IMR-90 (cell line): ENCODE data around the gene CAMKMT. TPM values are rescaled to one million over a fixed set of nuclear protein-coding genes. Genes with fewer than 3 reads are reported as not detected.

ENCODE experiments used
- ATAC-seq: fragments of 200-7000 bp; cut with Tn5 transposase; 2 replicates; pipeline ENCODE4 v1.9.1; 2020; ENCODE audit warnings: low read depth, mild to moderate bottlenecking, moderate library complexity
- BruUV-seq: library from RNA; stranded (reverse); fragments of 400-500 nt; replicated peaks from 2 replicates; lab custom pipeline; 2021; lab: Mats Ljungman, UMichigan
- CTCF ChIA-PET: fragments of 300-600 bp; formaldehyde crosslinking; extraction: SDS; loops from one replicate; lab custom pipeline; 2021; ENCODE audit warnings: antibody characterized with exemption; lab: Yijun Ruan, JAX
- POLR2A ChIA-PET: fragments of 300-600 bp; sonication (Branson Sonifier 250); formaldehyde crosslinking; loops from one replicate; lab custom pipeline; 2022; ENCODE audit warnings: antibody characterized with exemption; ENCODE audit not compliant: unreplicated experiment; lab: Charles Lee
- DNase-seq: peaks from one replicate; pipeline ENCODE4 v3.0.0; 2013
- H2AFZ ChIP-seq: replicated peaks from 2 replicates; pipeline ENCODE3; 2013; ENCODE audit warnings: low read length, mild to moderate bottlenecking; ENCODE audit not compliant: poor library complexity
- H2AK5ac ChIP-seq: 2 replicates; pipeline ENCODE4 v1.6.1; 2013; ENCODE audit warnings: low read depth, low read length, inconsistent platforms
- H2AK9ac ChIP-seq: replicated peaks from 2 replicates; pipeline ENCODE3; 2013; ENCODE audit warnings: mild to moderate bottlenecking, low read depth, low read length, moderate library complexity; ENCODE audit not compliant: poor library complexity
- H2BK120ac ChIP-seq: 2 replicates; pipeline ENCODE4 v1.6.1; 2013; ENCODE audit warnings: low read depth, low read length, inconsistent platforms
- H2BK15ac ChIP-seq: 3 replicates; pipeline ENCODE4 v1.6.1; 2013; ENCODE audit warnings: low read depth, low read length, inconsistent platforms
- H2BK20ac ChIP-seq: 2 replicates; pipeline ENCODE4 v1.6.1; 2013; ENCODE audit warnings: low read depth, mild to moderate bottlenecking, inconsistent platforms, low read length, moderate library complexity
- H2BK5ac ChIP-seq: 2 replicates; pipeline ENCODE4 v1.6.1; 2013; ENCODE audit warnings: mild to moderate bottlenecking, low read depth, low read length, inconsistent platforms; ENCODE audit not compliant: poor library complexity, severe bottlenecking
- H3K14ac ChIP-seq: replicated peaks from 2 replicates; pipeline ENCODE4 v1.6.1; 2013; ENCODE audit warnings: low read depth, low read length, inconsistent platforms
- H3K18ac ChIP-seq: 2 replicates; pipeline ENCODE4 v1.6.1; 2013; ENCODE audit warnings: low read depth, low read length, control low read depth
- H3K23ac ChIP-seq: 2 replicates; pipeline ENCODE4 v1.6.1; 2013; ENCODE audit warnings: low read depth, low read length, inconsistent platforms
- H3K27ac ChIP-seq: 2 replicates; pipeline ENCODE4 v1.5.1; 2013; ENCODE audit warnings: mild to moderate bottlenecking, control low read depth, low read length; ENCODE audit not compliant: insufficient read depth
- H3K27me3 ChIP-seq: 2 replicates; pipeline ENCODE4 v1.6.1; 2013; ENCODE audit warnings: low read length; ENCODE audit not compliant: control insufficient read depth, insufficient read depth
- H3K36me3 ChIP-seq: 2 replicates; pipeline ENCODE4 v1.6.1; 2013; ENCODE audit warnings: low read length, mixed read lengths; ENCODE audit not compliant: control insufficient read depth, insufficient read depth
- H3K4ac ChIP-seq: 2 replicates; pipeline ENCODE4 v1.6.1; 2013; ENCODE audit warnings: low read depth, low read length, inconsistent platforms
- H3K4me1 ChIP-seq: 2 replicates; pipeline ENCODE4 v1.6.1; 2013; ENCODE audit warnings: low read length, mixed read lengths; ENCODE audit not compliant: control insufficient read depth, insufficient read depth
- H3K4me2 ChIP-seq: 2 replicates; pipeline ENCODE4 v1.6.1; 2013; ENCODE audit warnings: low read depth, mild to moderate bottlenecking, control low read depth, low read length, moderate library complexity
- H3K4me3 ChIP-seq: 2 replicates; pipeline ENCODE4 v1.5.1; 2013; ENCODE audit warnings: low read depth, mild to moderate bottlenecking, control low read depth, low read length, moderate library complexity; ENCODE audit not compliant: insufficient read depth
- H3K56ac ChIP-seq: 2 replicates; pipeline ENCODE4 v1.6.1; 2013; ENCODE audit warnings: low read length, inconsistent platforms; ENCODE audit not compliant: insufficient read depth; ENCODE audit errors: extremely low read depth
- H3K79me1 ChIP-seq, 2 experiments: 2 replicates each; pipeline ENCODE4 v1.6.1; 2013; ENCODE audit warnings: low read length in 2 of 2, inconsistent platforms in 1 of 2, low read depth in 1 of 2
- H3K9ac ChIP-seq: 2 replicates; pipeline ENCODE4 v1.6.1; 2013; ENCODE audit warnings: low read depth, low read length, control low read depth
- H3K9me1 ChIP-seq: 2 replicates; pipeline ENCODE4 v1.6.1; 2013; ENCODE audit warnings: low read length, inconsistent platforms; ENCODE audit not compliant: insufficient read depth
- H3K9me3 ChIP-seq: 2 replicates; pipeline ENCODE4 v1.6.1; 2013; ENCODE audit warnings: low read length; ENCODE audit not compliant: control insufficient read depth, insufficient read depth
- H4K20me1 ChIP-seq: 2 replicates; pipeline ENCODE4 v1.6.1; 2013; ENCODE audit warnings: low read length, inconsistent platforms; ENCODE audit not compliant: insufficient read depth
- H4K5ac ChIP-seq: 2 replicates; pipeline ENCODE4 v1.6.1; 2013; ENCODE audit warnings: mild to moderate bottlenecking, low read depth, low read length, control low read depth
- H4K8ac ChIP-seq, 2 experiments: 2 replicates each; pipeline ENCODE4 v1.6.1; 2013; ENCODE audit warnings: low read depth in 2 of 2, low read length in 2 of 2, control low read depth in 1 of 2, inconsistent platforms in 1 of 2
- H4K91ac ChIP-seq: 2 replicates; pipeline ENCODE4 v1.6.1; 2013; ENCODE audit warnings: low read depth, low read length, inconsistent platforms; ENCODE audit not compliant: insufficient read depth
- CEBPB ChIP-seq: IDR thresholded peaks from 2 replicates; pipeline ENCODE4 v1.6.1; 2012; ENCODE audit warnings: low read depth, low read length, improper control_type of control experiment
- CTCF ChIP-seq: conservative IDR thresholded peaks from 2 replicates; pipeline ENCODE4 v1.5.1; 2012; ENCODE audit warnings: mild to moderate bottlenecking, low read depth, low read length, improper control_type of control experiment
- WGBS, 2 experiments: methylation state at CpG; one replicate each; pipeline versions ENCODE4 v1.1.5 to v1.1.7; 2013; ENCODE audit warnings: missing lambda C conversion rate in 2 of 2; ENCODE audit not compliant: insufficient read length in 1 of 2; ENCODE audit errors: extremely low coverage in 2 of 2; 5-methylcytosine and 5-hydroxymethylcytosine counted together
- dilution Hi-C: fragments of 300-500 bp; cut with HindIII; formaldehyde crosslinking; loops from one replicate; pipeline ENCODE4 v1.14.3; 2018; ENCODE audit warnings: low sequenced_read_pairs; ENCODE audit not compliant: unreplicated experiment
- in situ Hi-C: fragments of 300-500 bp; cut with MboI; formaldehyde crosslinking; loops from 3 replicates; pipeline ENCODE4 v1.14.3; 2019; ENCODE audit warnings: low sequenced_read_pairs, inconsistent platforms, mixed read lengths
- intact Hi-C: fragments of 100-400 bp; cut with micrococcal nuclease; formaldehyde crosslinking; loops from 2 replicates; pipeline ENCODE4 v1.10.0; 2022
- polyA plus RNA-seq, 3 experiments: library from polyadenylated mRNA; depleted of rRNA; stranded (reverse); fragments of >200 nt; gene quantifications; 2 replicates each; pipeline ENCODE4 v1.2.3, GENCODE V29; 2012; ENCODE audit warnings: low replicate concordance in 1 of 3
- total RNA-seq: library from RNA; depleted of rRNA; stranded (reverse); fragments of >200 nt; gene quantifications from 2 replicates; pipeline ENCODE4 v1.2.3, GENCODE V29; 2012

CAMKMT gene
- total and polyA plus RNA-seq, 2 of the 4 experiments (the other 2 are of a cell fraction) = 4.4 to 6.8 TPM

- Histone ChIP-seq H3K4ac (no peak overlapping the region), H3K14ac (no peak overlapping the region), H2BK20ac (no peak overlapping the region), H3K4me2 (no peak overlapping the region), H3K56ac (no peak overlapping the region), H3K27me3 (no peaks in the 10 kb centered on the region), H3K18ac (no peak overlapping the region), H4K91ac (no peak overlapping the region), H3K27ac (no peak overlapping the region), H4K8ac (no peak overlapping the region), H3K4me3 (no peak overlapping the region), H3K9ac (no peak overlapping the region), H2AK9ac (no peak overlapping the region), H3K9me1 (no peaks in the 10 kb centered on the region), H2BK15ac (no peak overlapping the region), H2AFZ (no peak overlapping the region), H4K20me1 (no peaks in the 10 kb centered on the region), H3K36me3 (peaks cover 17% of the 10 kb centered on the region), H3K9me3 (no peaks in the 10 kb centered on the region), H4K5ac (no peak overlapping the region), H2AK5ac (no peak overlapping the region), H3K79me1 (no peaks in the 10 kb centered on the region; a peak in 1 of 4 replicates), H2BK120ac (no peak overlapping the region), H3K4me1 (peaks cover 7% of the 10 kb centered on the region), H2BK5ac (no peak overlapping the region), H3K23ac (no peak overlapping the region)
- intact Hi-C loops = no loop called here
- POLR2A ChIA-PET = no interaction called here
- CTCF ChIA-PET = no interaction called here
- in situ Hi-C loops = no loop called here
- no TSS peak for BruUV-seq
- DNase-seq (peak; percentile 41), ATAC-seq (peak; percentile 75)
- TF ChIP-seq CEBPB = peak; percentile 92
- no peak for TF ChIP-seq CTCF
- dilution Hi-C loops = no loop called here
- WGBS, 2 experiments = no CpG with 5 or more reads among the region's 1 CpG
These were observed 30.9 kb upstream of the CAMKMT start for GRCh38 chr2:44330801-44331200.
